GM12878 (cell line): ENCODE results near the gene CLIP2.

Experiments
- BACH1 ChIP-seq: fragments of 450-650 bp; IDR thresholded peaks from 2 replicates; pipeline ENCODE4 v1.6.1; 2017; ENCODE audit warnings: mild to moderate bottlenecking, borderline replicate concordance
- CHD2 ChIP-seq: IDR thresholded peaks from 2 replicates; pipeline ENCODE4 v1.6.1; 2011; ENCODE audit warnings: low read depth, low read length, improper control_type of control experiment, borderline replicate concordance
- EP300 ChIP-seq, 2 experiments: fragments of 150-350 bp in 1 of 2; IDR thresholded peaks; 2 replicates each; pipeline ENCODE4 v1.6.1; 2011 to 2012; ENCODE audit warnings: low read depth in 2 of 2, low read length in 2 of 2, borderline replicate concordance in 1 of 2, improper control_type of control experiment in 1 of 2, inconsistent platforms in 1 of 2; ENCODE audit not compliant: control insufficient read depth in 1 of 2
- EZH2 ChIP-seq: IDR thresholded peaks from 2 replicates; pipeline ENCODE4 v1.6.1; 2012; ENCODE audit warnings: low read depth, mild to moderate bottlenecking, control low read depth, inconsistent platforms, low read length, borderline replicate concordance; ENCODE audit not compliant: control insufficient read depth
- HDGF ChIP-seq: fragments of 450-650 bp; IDR thresholded peaks from 2 replicates; pipeline ENCODE4 v1.6.1; 2016; ENCODE audit warnings: antibody characterized with exemption
- MAX ChIP-seq: IDR thresholded peaks from 2 replicates; pipeline ENCODE4 v1.6.1; 2012; ENCODE audit warnings: low read depth, low read length, improper control_type of control experiment
- MXI1 ChIP-seq: fragments of 150-350 bp; IDR thresholded peaks from 2 replicates; pipeline ENCODE4 v1.6.1; 2011; ENCODE audit warnings: low read depth, mild to moderate bottlenecking, inconsistent platforms, low read length, improper control_type of control experiment
- POLR2AphosphoS5 ChIP-seq: IDR thresholded peaks from 2 replicates; pipeline ENCODE4 v1.6.1; 2011; ENCODE audit warnings: mild to moderate bottlenecking, low read length, inconsistent platforms
- RAD21 ChIP-seq: IDR thresholded peaks from 2 replicates; pipeline ENCODE4 v1.6.1; 2011; ENCODE audit warnings: mild to moderate bottlenecking, low read depth, low read length, moderate library complexity; ENCODE audit not compliant: insufficient read depth
- RCOR1 ChIP-seq: conservative IDR thresholded peaks from 2 replicates; pipeline ENCODE4 v1.6.1; 2012; ENCODE audit warnings: low read depth, low read length, improper control_type of control experiment
- TBL1XR1 ChIP-seq: IDR thresholded peaks from 2 replicates; pipeline ENCODE4 v1.6.1; 2012; ENCODE audit warnings: low read depth, low read length, improper control_type of control experiment
- ZNF207 ChIP-seq: fragments of 450-650 bp; IDR thresholded peaks from 2 replicates; pipeline ENCODE4 v1.6.1; 2014; ENCODE audit warnings: antibody characterized with exemption, mild to moderate bottlenecking, borderline replicate concordance
- ZNF274 ChIP-seq: IDR thresholded peaks from one replicate; pipeline ENCODE4 v1.8.0; 2011; ENCODE audit not compliant: insufficient read length, insufficient read depth
- ZZZ3 ChIP-seq: IDR thresholded peaks from 2 replicates; pipeline ENCODE4 v1.6.1; 2011; ENCODE audit warnings: low read depth; ENCODE audit not compliant: control insufficient read depth, insufficient read length

- TF ChIP-seq RAD21 (no peak), RCOR1 (no peak), MAX (no peak), BACH1 (no peak; the same call in 1 of the 2 replicates), ZNF207 (no peak), HDGF (no peak), CHD2 (no peak), ZZZ3 (no peak), TBL1XR1 (no peak), ZNF274 (no peak), EP300 (IDR thresholded peaks at IDR 0.05; ENCODE audit: borderline replicate concordance in 1 of 2, control insufficient read depth in 1 of 2, low read depth in 2 of 2, low read length in 2 of 2) (no peak), MXI1 (no peak), POLR2AphosphoS5 (no peak), EZH2 (no peak)
These were observed 165.1 kb downstream of the CLIP2 start for GRCh38 chr7:74454021-74454924.
